ENCODE data around the gene PITPNB. TPM values are rescaled to one million over a fixed set of nuclear protein-coding genes. Genes with fewer than 3 reads are reported as not detected.

The PITPNB gene
- total RNA-seq, 1 donor from 2014 or later, result 72.5 TPM

GRCh38 chr22:27823221-27823620, 95.8 kb downstream of the PITPNB start:
- Mint-ChIP-seq H3K4me3 (ENCODE audit: unreplicated experiment) (no peak overlapping the region), H3K4me1 (ENCODE audit: unreplicated experiment) (peaks cover 8% of the 10 kb centered on the region), H3K9me3 (ENCODE audit: unreplicated experiment) (no peaks in the 10 kb centered on the region), H3K36me3 (ENCODE audit: low read depth, unreplicated experiment) (no peaks in the 10 kb centered on the region), H3K27me3 (ENCODE audit: unreplicated experiment) (peaks cover 2% of the 10 kb centered on the region), H3K27ac (ENCODE audit: unreplicated experiment) (no peak overlapping the region)
- no peak for TF ChIP-seq CTCF (IDR thresholded peaks at IDR 0.05; ENCODE audit: unreplicated experiment)
- no peak for DNase-seq (ENCODE audit: low spot score)

GRCh38 chr22:27820896-27821866, 97.9 kb downstream of the PITPNB start:
- H3K4me1 Mint-ChIP-seq (ENCODE audit: unreplicated experiment), result no peaks in the 10 kb centered on the region
- DNase-seq (ENCODE audit: low spot score), result no peak
- no peak overlapping the region for H3K4me3 Mint-ChIP-seq (ENCODE audit: unreplicated experiment)
- no peak for TF ChIP-seq CTCF (IDR thresholded peaks at IDR 0.05; ENCODE audit: unreplicated experiment)
- H3K27me3 Mint-ChIP-seq (ENCODE audit: unreplicated experiment), result peaks cover 2% of the 10 kb centered on the region
- H3K9me3 Mint-ChIP-seq (ENCODE audit: unreplicated experiment), result no peaks in the 10 kb centered on the region
- no peaks in the 10 kb centered on the region for H3K36me3 Mint-ChIP-seq (ENCODE audit: low read depth, unreplicated experiment)
- H3K27ac Mint-ChIP-seq (ENCODE audit: unreplicated experiment), result no peak overlapping the region

- TF ChIP-seq CTCF (IDR thresholded peaks at IDR 0.05; ENCODE audit: unreplicated experiment), result no peak
- H3K9me3 Mint-ChIP-seq (ENCODE audit: unreplicated experiment), result no peaks in the 10 kb centered on the region
- H3K4me1 Mint-ChIP-seq (ENCODE audit: unreplicated experiment), result no peaks in the 10 kb centered on the region
- H3K27me3 Mint-ChIP-seq (ENCODE audit: unreplicated experiment), result no peaks in the 10 kb centered on the region
- H3K36me3 Mint-ChIP-seq (ENCODE audit: low read depth, unreplicated experiment), result no peaks in the 10 kb centered on the region
- no peak for DNase-seq (ENCODE audit: low spot score)
- H3K27ac Mint-ChIP-seq (ENCODE audit: unreplicated experiment), result no peak overlapping the region
- H3K4me3 Mint-ChIP-seq (ENCODE audit: unreplicated experiment), result no peak overlapping the region
These were observed 102.5 kb downstream of the PITPNB start for GRCh38 chr22:27816552-27816951.

GRCh38 chr22:27815826-27816530, 103.1 kb downstream of the PITPNB start:
- Mint-ChIP-seq H3K4me1 (ENCODE audit: unreplicated experiment) (no peaks in the 10 kb centered on the region), H3K27me3 (ENCODE audit: unreplicated experiment) (no peaks in the 10 kb centered on the region), H3K36me3 (ENCODE audit: low read depth, unreplicated experiment) (no peaks in the 10 kb centered on the region), H3K27ac (ENCODE audit: unreplicated experiment) (no peak overlapping the region), H3K9me3 (ENCODE audit: unreplicated experiment) (no peaks in the 10 kb centered on the region), H3K4me3 (ENCODE audit: unreplicated experiment) (no peak overlapping the region)
- no peak for TF ChIP-seq CTCF (IDR thresholded peaks at IDR 0.05; ENCODE audit: unreplicated experiment)
- DNase-seq (ENCODE audit: low spot score), result no peak

Measured in endothelial cell (in vitro differentiated cells).